Sigmoid colon (tissue), 4 donors: ENCODE data around the gene ACSM6.

Experiments
- EP300 ChIP-seq, 4 donors: sonication (generic); formaldehyde crosslinking; IDR thresholded peaks; one replicate each; pipeline ENCODE4 v1.6.1; 2017; ENCODE audit warnings: antibody characterized with exemption in 4 of 4
- POLR2A ChIP-seq, 2 donors: fragments of 450-650 bp; IDR thresholded peaks; one replicate each; pipeline ENCODE4 v1.6.1; 2016; ENCODE audit warnings: antibody characterized with exemption in 2 of 2, mild to moderate bottlenecking in 2 of 2, moderate library complexity in 2 of 2
- TF ChIP-seq, protein P1 (sequence below), 4 experiments: fragments of 450-650 bp in 3 of 4; fragments of 200-600 bp in 1 of 4; IDR thresholded peaks; one replicate each; pipeline ENCODE4 v1.5.1; 2016 to 2019; ENCODE audit warnings: antibody characterized with exemption in 4 of 4, mild to moderate bottlenecking in 3 of 4, moderate library complexity in 2 of 4

DNA sequence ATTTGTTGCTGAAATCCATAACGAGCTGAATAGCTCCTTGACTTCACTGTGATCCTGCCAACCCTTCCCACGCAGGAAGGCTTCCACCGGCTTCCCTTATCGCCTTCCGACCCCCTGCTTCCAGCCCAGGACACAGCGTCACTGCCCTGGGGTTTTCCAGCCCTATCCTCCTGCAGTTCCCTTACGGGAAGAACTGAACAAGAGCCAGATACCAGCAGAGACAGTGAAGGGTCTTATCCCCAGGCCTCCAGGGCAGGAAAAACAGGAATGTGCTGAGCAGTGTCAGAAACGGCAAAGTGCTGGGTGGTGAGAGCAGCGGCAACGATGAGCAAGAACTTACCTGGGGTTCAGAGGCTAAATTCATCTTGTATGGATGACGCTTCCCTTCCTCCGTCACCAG is 74.4 kb downstream of the ACSM6 start:
- TF ChIP-seq EP300 (IDR thresholded peaks at IDR 0.05) (peak in 2 of 4 donors; percentile 35 to 53), POLR2A (IDR thresholded peaks at IDR 0.05) (no peak)
- TF ChIP-seq, protein P1, sequence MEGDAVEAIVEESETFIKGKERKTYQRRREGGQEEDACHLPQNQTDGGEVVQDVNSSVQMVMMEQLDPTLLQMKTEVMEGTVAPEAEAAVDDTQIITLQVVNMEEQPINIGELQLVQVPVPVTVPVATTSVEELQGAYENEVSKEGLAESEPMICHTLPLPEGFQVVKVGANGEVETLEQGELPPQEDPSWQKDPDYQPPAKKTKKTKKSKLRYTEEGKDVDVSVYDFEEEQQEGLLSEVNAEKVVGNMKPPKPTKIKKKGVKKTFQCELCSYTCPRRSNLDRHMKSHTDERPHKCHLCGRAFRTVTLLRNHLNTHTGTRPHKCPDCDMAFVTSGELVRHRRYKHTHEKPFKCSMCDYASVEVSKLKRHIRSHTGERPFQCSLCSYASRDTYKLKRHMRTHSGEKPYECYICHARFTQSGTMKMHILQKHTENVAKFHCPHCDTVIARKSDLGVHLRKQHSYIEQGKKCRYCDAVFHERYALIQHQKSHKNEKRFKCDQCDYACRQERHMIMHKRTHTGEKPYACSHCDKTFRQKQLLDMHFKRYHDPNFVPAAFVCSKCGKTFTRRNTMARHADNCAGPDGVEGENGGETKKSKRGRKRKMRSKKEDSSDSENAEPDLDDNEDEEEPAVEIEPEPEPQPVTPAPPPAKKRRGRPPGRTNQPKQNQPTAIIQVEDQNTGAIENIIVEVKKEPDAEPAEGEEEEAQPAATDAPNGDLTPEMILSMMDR (IDR thresholded peaks at IDR 0.05): no peak
